ENCODE data around the gene ASB18.

DNA sequence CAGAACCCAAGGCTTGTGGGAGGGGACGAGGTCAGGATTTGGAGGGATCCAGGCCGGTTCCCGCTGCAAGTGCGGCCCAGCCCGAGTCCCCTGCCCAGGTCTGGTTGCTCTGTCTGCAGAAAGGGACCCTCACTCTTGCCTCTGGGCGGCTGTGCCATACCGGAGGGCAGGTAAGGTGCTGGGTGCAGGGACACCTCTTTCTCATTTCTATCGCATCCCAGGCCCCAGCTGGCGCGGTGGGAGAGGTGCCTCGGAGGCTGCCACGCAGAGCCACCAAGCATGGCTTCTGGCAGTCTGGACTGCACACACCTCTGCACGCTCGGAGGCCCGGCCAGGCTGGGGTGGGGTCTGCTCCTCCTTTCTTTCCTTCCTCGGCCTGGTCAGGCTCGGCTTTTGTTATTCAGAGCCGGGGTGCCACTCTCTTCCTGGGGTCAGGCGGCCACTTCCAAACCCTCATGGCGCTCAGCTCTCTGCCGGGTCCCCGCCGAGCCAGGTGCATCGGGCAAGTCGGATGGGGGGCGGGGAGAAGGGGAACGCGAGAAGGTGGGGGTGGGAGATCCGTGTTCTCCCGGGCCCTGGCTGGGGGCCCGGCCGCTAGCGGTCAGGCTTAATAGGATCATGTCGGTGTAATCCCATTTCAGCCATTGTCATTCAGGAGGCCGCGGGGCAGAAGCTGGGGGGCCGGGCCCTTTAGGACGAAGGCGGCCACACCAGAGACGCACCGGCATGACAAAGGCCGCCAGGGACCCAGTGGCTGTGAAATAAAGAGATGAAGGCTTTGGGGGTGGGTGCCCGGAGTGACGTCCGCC, 105.0 kb downstream of the ASB18 start:
- no peak for TF ChIP-seq CTCF (optimal IDR thresholded peaks at IDR 0.05 in 1 of 3, IDR thresholded peaks at IDR 0.05 in 1 of 3, conservative IDR thresholded peaks at IDR 0.05 in 1 of 3; ENCODE audit: extremely low read depth in 1 of 3, insufficient read depth in 2 of 3, low read length in 3 of 3)
- TF ChIP-seq EZH2 (IDR thresholded peaks at IDR 0.05; ENCODE audit: low read length) = no peak

All from keratinocyte (primary cell).